HL-60 (cell line): Measurements from ENCODE around the gene LRFN2.

ENCODE experiments used
- DNase-seq, 2 experiments: peaks; one replicate each; pipeline ENCODE4 v3.0.0-alpha.2; 2010 to 2020; ENCODE audit warnings: low read depth in 1 of 2, low spot score in 1 of 2
- H3K27ac ChIP-seq: fragments of 250-450 bp; sonication (Bioruptor Pico); replicated peaks from 2 replicates; pipeline ENCODE4 v1.5.1; 2020; ENCODE audit warnings: mild to moderate bottlenecking, moderate library complexity
- H3K27me3 ChIP-seq: fragments of 250-450 bp; sonication (Bioruptor Pico); 2 replicates; pipeline ENCODE4 v1.5.1; 2021; ENCODE audit warnings: mild to moderate bottlenecking, moderate library complexity; ENCODE audit not compliant: insufficient read depth, poor library complexity, severe bottlenecking
- H3K4me3 ChIP-seq: replicated peaks from 2 replicates; pipeline ENCODE4 v1.5.1; 2011; ENCODE audit warnings: mild to moderate bottlenecking, control low read depth, low read length; ENCODE audit not compliant: insufficient read depth
- GABPA ChIP-seq: IDR thresholded peaks from 2 replicates; pipeline ENCODE4 v1.6.1; 2012; ENCODE audit warnings: low read depth
- POLR2AphosphoS5 ChIP-seq: IDR thresholded peaks from 2 replicates; pipeline ENCODE4 v1.6.1; 2012; ENCODE audit warnings: low read depth
- REST ChIP-seq: IDR thresholded peaks from 2 replicates; pipeline ENCODE4 v1.6.1; 2012; ENCODE audit warnings: low read depth; ENCODE audit not compliant: insufficient replicate concordance
- SPI1 ChIP-seq: IDR thresholded peaks from 2 replicates; pipeline ENCODE4 v1.6.1; 2012; ENCODE audit warnings: low read depth, mild to moderate bottlenecking, borderline replicate concordance
- TF ChIP-seq, protein P1 (sequence below): IDR thresholded peaks from one replicate; pipeline ENCODE4 v1.5.1; 2011; ENCODE audit warnings: low read length, control low read depth, inconsistent platforms; ENCODE audit not compliant: insufficient read depth

LRFN2 gene

DNA sequence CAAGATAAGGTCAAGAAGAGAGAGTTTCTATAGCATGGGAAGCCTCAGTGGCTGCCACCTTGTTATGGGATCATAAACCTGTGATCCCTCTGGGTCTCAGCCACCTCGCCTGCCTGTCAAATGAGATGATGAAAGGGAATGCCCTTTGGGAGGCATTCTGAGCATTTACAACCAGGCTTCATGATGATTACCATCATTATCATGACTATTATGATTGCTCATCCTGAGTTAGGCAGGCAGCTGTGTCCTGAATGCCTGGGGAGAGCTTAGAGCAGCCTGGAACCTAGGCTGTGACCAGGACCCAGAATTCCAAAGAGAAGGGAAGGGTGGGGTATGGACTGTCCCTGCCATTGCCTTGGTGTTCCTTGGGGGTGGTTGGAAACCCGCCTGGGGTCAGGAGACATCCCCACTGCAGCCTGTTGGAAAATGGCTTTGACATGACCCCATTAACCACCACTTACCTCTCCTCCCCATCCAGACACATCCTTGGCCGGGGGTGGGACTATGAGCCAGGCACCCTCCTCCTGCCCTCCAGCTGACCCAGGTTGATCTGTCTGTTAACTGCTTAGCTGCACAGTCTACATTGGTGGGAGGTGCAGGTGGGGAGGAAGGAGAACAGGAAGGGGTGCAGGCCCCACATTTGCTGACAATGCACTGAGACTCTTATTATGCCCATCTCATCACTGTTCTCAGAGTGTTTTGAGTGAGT is 51.9 kb downstream of the LRFN2 start:
- no peak for TF ChIP-seq POLR2AphosphoS5
- TF ChIP-seq, protein P1, sequence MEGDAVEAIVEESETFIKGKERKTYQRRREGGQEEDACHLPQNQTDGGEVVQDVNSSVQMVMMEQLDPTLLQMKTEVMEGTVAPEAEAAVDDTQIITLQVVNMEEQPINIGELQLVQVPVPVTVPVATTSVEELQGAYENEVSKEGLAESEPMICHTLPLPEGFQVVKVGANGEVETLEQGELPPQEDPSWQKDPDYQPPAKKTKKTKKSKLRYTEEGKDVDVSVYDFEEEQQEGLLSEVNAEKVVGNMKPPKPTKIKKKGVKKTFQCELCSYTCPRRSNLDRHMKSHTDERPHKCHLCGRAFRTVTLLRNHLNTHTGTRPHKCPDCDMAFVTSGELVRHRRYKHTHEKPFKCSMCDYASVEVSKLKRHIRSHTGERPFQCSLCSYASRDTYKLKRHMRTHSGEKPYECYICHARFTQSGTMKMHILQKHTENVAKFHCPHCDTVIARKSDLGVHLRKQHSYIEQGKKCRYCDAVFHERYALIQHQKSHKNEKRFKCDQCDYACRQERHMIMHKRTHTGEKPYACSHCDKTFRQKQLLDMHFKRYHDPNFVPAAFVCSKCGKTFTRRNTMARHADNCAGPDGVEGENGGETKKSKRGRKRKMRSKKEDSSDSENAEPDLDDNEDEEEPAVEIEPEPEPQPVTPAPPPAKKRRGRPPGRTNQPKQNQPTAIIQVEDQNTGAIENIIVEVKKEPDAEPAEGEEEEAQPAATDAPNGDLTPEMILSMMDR, result no peak
- no peak for TF ChIP-seq REST
- TF ChIP-seq SPI1, result no peak
- TF ChIP-seq GABPA, result no peak
- H3K27me3 ChIP-seq, result no peaks in the 10 kb centered on the region
- no peak for DNase-seq
- no peak overlapping the region for H3K4me3 ChIP-seq
- H3K27ac ChIP-seq, result no peak overlapping the region

DNA sequence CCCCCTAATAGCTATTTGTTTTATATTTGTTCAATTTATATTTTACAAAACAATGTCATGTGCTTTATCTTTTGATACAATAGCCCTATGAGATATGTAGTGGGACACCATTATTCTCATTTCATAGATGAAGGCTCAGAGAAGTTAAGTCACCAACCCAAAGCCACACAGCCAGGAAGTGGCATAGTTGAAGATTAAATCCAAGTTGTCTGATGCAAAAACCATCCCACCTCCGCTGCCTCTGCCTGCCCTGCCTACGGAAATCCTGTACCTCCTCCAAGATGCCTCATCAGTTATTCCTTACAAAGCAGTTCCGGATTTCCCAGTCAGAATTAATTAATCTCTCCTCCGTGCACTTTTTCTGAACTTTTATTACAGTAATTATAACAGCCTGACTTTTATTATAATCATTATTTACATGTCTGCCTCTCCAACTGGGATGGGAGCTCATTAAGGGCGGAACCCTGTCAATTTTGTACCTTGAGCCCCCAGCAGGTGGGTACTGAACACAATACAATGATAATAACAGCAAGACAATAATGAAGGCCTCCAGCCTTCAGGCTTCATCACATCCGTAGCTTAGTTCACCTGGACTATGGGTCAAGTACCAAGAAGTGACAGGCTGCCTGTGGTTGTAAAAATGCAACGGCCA is 54.7 kb downstream of the LRFN2 start:
- no peaks in the 10 kb centered on the region for H3K27me3 ChIP-seq
- H3K27ac ChIP-seq, result no peak overlapping the region
- no peak for DNase-seq
- TF ChIP-seq, protein P1, result no peak
- TF ChIP-seq POLR2AphosphoS5, result no peak
- TF ChIP-seq REST, result no peak
- TF ChIP-seq GABPA, result no peak
- TF ChIP-seq SPI1, result no peak
- H3K4me3 ChIP-seq, result no peak overlapping the region

DNA sequence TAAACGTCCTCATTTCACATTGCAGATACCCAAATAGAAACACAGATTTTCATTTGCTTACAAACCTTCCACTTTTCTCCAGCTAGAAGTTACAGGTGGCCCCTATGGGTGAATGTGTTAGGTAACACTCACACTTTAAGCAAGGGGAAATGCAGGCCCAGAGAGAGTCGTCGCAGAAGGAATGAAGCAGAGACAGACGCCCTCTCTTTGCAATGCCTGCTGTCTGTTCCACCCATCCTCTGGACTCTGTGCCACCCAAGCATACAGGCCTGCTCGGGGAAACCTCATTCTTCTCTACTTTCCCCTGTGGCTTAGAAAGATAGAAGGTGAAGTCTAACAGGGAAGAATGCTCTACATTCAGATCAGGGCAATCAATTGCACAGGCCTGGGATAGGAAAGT is 57.2 kb downstream of the LRFN2 start:
- TF ChIP-seq, protein P1, result no peak
- TF ChIP-seq GABPA (no peak), POLR2AphosphoS5 (no peak), SPI1 (no peak), REST (no peak)
- no peaks in the 10 kb centered on the region for H3K27me3 ChIP-seq
- H3K27ac ChIP-seq, result no peak overlapping the region
- no peak overlapping the region for H3K4me3 ChIP-seq
- no peak for DNase-seq
